ENCODE measurements around the gene DNMBP.
"Not testable (repeated sequence)": the region's sequence is repeated elsewhere in the genome, so short reads cannot be mapped to it uniquely, and the experiment has no call there.

DNMBP gene

GRCh38 chr10:99859585-99859984 is 150.2 kb downstream of the DNMBP start:
- DNase-seq (ENCODE audit: low spot score) = no peak

DNA sequence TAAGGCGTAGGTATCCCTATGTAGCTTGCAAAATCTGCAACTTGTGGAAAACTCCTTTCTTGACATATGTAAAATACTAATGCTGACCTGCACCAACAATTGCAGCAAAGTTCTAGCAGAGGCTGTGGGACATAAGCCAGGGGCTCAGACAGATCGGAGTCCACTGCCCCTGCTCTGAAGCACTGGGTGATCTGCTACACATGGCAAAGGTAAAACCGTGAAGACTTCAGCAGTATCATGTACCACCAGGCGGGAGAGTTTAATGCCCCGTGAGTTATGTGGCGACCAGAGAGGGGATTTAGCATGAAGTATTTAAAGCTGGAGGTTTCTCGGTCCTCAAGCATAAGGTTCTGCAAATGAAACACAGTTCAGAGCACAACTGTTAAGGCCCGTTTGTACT is 150.9 kb downstream of the DNMBP start:
- DNase-seq (ENCODE audit: low spot score) = no peak

DNA sequence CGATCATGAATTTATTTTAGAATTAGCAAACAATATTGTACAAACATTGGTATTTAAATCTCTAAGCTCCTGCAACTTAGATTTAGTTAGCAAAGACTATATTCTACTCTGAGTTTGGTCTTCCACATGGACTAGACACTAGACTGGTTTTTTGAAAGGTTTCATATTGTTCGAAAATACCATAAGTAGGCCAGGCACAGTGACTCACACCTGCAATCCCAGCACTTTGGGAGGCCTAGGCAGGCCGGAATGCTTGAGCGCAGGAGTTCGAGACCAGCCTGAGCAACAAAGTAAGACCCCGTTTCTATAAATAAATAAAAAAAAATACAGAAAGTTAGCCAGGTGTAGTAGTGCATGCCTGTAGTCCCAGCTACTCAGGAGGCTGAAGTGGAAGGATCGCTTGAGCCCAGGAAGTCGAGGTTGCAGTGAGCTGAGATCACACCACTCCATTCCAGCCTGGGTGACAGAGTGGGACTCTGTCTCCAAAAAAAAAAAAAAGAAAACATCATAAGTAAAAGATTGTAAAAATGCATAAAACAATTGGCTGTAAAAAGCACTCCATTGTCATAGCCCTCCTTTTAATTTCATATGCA is 154.2 kb downstream of the DNMBP start:
- DNase-seq (ENCODE audit: low spot score) = no peak

DNA sequence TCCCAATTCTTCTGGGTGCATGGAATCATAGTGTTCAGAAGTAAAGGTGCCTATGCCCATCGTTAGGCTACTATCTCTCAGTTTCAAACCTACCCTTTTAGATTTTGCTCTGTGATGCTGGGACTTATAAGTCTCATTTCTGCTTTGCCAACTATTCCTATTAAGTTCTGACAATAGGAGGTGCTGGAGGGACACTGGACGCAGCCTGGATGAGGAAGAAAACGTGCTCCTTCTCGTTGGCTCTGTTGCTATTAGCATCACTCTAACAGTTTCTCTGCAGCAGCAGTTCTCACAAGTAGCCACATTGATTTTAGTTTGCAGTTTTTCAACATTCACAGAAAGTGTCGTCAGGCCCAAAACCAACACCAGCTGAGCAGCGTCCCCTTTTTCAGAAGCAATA is 154.9 kb downstream of the DNMBP start:
- DNase-seq (ENCODE audit: low spot score) = peak; percentile 56

GRCh38 chr10:99853655-99854054 is 156.1 kb downstream of the DNMBP start:
- no peak for DNase-seq (ENCODE audit: low spot score)

DNA sequence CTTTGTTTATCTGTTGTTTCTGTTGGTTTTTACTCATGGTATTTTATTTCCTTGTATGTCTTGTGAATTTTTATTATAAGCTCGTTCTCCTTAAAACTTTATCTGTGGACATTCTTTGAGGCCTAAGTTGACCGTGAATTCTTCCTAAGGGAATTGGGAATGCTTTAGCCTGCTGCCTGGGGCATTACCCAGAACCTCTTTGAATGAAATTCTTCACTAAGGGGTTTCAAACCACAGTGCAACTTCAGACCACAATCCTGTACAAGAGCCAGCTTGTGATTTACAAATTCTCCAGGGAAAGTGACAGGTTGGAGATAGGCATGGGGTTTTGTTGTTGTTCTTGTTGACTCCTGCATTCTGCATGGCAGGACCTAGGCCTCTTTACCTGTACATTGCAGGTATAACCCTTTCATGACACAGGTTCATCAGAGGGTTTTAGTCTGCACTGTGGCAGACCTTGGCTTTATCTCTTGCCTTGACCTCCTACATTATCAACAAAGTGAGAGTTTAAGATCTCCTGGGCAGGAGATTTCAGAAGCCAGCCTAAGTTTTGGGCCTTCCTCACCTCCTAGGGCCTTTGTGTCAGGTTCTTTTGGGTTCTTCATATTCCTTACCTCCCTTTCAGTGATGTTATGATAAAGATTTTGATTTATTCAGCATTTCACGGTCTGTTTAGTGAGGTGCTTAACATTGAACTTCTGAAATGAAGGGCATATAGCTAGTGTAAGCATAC is 157.1 kb downstream of the DNMBP start:
- DNase-seq (ENCODE audit: low spot score) = no peak

DNA sequence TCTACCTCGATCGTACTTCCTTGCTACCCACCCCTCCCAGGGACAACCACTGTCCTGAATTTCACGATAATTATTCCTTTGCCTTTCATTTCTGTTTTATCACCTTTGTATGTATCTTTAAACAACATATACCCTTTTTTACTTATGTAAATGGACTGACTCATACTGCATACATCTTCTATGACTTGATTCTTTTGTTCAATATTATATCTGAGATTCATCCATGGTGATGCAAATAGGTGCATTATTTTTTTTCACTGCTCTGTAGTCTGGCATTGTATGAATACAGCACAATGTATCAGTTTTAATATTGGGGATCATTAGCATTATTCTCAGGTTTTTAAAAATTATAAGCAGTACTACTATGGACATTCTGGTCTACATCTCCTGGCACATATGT is 157.9 kb downstream of the DNMBP start:
- no peak for DNase-seq (ENCODE audit: low spot score)

DNA sequence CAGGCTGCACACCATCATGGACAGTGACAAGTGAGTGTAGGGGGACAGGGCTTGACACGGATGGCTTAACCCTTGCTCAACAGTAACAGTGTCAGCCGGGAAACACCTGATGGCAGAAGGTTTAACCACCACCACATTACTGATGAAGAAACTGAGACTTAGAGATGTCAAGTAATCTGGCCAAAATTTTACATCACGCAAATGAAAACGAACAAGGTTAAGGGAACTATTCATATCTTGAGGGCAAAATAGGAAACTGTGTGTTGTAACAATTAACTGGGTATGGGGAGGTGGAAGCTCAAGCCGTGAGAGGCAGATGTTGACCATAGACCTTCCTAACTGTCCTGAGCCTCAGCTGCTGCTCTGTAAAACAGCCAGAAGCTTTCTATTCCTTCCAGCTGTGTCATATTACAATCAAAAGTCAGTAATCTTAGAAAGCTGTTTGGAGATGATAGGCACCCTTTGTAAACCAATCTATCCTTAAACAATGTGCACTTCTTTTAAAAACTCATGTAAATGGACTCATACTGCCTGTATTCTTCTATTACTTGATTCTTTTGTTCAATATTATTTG is 158.9 kb downstream of the DNMBP start:
- DNase-seq (ENCODE audit: low spot score) = no peak

GRCh38 chr10:99850021-99850766 is 159.6 kb downstream of the DNMBP start:
- no peak for DNase-seq (ENCODE audit: low spot score)

DNA sequence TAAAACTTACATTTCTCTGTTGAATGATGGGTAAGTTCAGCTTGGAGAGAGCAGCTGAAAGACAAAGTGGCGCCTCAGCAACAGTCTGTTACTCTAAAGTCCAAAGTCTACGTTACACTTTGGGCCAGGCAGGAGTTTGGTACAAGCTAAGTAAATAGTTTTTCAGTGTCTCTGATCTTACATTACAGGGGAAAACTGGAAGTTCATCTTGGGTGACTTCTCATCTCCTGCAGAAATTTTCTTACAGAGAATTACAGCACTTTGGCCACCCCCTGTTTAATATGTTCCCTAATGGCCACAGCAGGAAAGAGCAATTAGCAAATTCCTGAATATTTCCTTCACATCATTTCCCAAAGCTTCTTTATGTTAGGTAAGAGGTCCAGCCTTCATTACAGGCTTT is 160.2 kb downstream of the DNMBP start:
- no peak for DNase-seq (ENCODE audit: low spot score)

- no peak for DNase-seq (ENCODE audit: low spot score)
Measured at GRCh38 chr10:99849057-99849456, 160.7 kb downstream of the DNMBP start.

DNA sequence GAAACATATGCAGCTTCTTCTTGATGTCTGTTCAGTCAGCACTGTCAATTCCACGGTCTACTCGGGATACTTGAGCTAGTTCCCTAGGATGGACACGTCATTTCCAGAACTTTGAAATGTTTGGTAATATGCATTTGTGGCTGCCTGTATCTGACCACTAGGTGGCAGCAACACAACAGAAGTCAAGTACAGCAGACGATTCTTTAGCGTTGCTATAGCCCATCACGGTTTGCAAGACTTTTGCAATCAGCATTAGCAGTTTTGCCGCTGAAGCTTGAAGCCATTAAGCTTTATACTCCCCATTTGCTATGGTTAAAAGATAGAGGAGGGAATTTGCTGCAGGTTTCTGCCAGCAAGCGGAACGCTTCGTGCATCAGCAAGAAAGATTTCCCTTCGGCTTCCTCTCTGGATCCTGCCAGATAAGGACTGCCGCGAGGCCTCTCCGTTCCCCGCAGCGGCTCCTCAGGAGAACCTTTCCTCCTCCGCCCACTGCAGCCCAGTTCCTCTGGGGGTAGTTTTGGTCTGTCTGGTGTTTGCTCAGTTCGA is 163.8 kb downstream of the DNMBP start:
- peak; percentile 90 for DNase-seq (ENCODE audit: low spot score)

GRCh38 chr10:99844433-99844955 is 165.3 kb downstream of the DNMBP start:
- no peak for DNase-seq (ENCODE audit: low spot score)

GRCh38 chr10:99843310-99843709 is 166.4 kb downstream of the DNMBP start:
- DNase-seq (ENCODE audit: low spot score) = no peak

- no peak for DNase-seq (ENCODE audit: low spot score)
Measured at GRCh38 chr10:99841746-99842145, 168.0 kb downstream of the DNMBP start.

GRCh38 chr10:99840859-99841258 is 168.9 kb downstream of the DNMBP start:
- DNase-seq (ENCODE audit: low spot score) = not testable (repeated sequence)

- DNase-seq (ENCODE audit: low spot score) = no peak
Measured at GRCh38 chr10:99836711-99837110, 173.0 kb downstream of the DNMBP start.

- no peak for DNase-seq (ENCODE audit: low spot score)
Measured at GRCh38 chr10:99835947-99836346, 173.8 kb downstream of the DNMBP start.

DNA sequence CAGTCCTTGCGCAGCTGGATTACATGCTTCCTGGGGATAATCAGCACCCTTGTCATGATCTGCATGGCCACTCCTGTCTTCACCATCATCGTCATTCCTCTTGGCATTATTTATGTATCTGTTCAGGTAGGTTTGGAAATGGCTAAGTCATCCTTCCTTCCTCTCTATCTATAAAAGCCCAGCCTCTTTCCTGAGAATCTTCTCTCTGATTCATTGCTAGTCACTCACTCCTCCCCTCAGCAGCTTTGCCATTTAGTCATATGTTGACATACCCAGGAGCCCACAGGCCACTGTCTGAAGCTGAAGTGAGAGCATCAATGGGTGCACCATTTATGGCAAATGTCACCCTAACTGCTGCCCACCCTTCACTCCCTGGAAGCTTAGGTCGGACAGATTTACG is 175.3 kb downstream of the DNMBP start:
- DNase-seq (ENCODE audit: low spot score) = no peak

GRCh38 chr10:99832439-99832838 is 177.3 kb downstream of the DNMBP start:
- no peak for DNase-seq (ENCODE audit: low spot score)

DNA sequence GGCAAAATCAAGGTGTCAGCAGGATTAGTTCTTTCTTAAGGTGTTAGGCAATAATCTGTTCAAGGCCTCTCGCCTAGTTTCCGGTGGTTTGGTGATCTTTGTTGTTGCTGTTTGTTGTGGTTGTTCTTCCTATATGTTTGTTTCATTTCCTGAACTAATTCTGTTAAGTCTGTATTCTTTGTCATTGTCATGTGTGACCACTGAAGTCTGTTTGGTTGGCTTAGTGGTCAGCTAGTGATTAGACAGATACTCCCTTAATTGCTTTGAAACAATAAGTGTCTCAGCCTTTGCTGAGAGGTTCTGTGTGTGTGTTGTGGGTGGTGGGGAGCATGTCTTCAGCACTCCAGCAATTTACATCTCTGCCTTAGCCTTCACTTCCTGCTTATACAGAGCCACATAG is 181.3 kb downstream of the DNMBP start:
- DNase-seq (ENCODE audit: low spot score) = no peak

DNA sequence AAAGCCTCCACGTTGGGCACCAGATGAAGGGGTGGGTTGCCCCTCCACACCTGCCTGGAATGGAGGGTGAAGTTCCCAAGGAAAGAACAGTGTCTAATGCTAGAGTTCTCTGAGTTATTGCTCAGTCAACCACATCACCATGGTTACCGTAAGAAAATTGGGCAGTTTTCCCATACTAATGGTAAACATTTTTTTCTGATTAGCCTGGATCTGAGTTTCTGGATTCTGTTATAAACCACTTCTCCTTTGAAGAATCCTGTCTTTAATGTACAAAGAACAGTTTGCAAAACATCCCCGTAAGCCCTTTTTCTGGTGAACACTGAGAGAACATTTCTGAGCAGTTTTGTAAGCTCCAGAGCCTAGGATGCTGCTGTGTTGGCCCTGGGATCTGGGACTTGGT is 181.8 kb downstream of the DNMBP start:
- no peak for DNase-seq (ENCODE audit: low spot score)

Data from pons (tissue), 1 donor.